KBM-7 (cell line): ENCODE data around the gene HYAL1.
"Not testable (repeated sequence)": the region's sequence is repeated elsewhere in the genome, so short reads cannot be mapped to it uniquely, and the experiment has no call there.

ENCODE experiments used
- DNase-seq: peaks from one replicate; pipeline ENCODE4 v3.0.0-alpha.2; 2015
- in situ Hi-C: fragments of 300-500 bp; cut with MboI; formaldehyde crosslinking; loops from 2 replicates; pipeline ENCODE4 v1.14.3; 2020; ENCODE audit warnings: low sequenced_read_pairs, low pct_unique_long_range_greater_than_20kb, mixed read lengths

The HYAL1 gene

DNA sequence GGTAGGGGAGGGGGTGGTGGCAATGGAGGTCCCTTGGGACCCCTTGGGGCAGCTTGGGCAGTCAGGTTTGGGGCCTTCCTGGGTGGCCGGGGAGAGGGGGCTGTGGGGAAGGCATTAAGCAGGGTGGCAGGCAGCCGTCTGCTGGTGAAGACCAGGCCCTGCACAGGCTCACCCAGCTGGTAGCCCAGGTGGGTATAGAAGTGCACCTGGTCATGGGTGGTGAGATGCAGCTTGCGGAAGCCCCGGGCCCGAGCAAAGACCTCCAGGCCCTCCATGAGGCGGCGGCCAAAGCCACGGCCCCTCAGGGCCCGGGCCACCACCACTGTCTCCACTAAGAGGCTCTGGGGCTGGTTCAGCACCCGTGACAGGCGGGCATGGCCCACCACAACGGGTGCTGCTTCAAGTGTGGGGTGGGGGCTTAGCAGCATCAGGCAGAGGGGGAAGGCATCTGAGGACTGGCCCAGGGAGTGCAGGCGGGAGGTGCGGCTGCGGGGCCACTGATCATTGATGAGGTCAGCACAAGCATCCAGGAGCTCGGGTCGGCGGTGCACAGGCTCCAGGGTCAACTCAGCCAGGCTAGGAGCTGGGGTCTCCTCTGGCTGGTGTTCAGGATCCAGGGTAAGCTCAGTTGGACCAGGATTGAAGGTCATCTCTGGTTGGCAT, 6.5 kb downstream of the HYAL1 start:
- in situ Hi-C loops: no loop called here
- no peak for DNase-seq

DNA sequence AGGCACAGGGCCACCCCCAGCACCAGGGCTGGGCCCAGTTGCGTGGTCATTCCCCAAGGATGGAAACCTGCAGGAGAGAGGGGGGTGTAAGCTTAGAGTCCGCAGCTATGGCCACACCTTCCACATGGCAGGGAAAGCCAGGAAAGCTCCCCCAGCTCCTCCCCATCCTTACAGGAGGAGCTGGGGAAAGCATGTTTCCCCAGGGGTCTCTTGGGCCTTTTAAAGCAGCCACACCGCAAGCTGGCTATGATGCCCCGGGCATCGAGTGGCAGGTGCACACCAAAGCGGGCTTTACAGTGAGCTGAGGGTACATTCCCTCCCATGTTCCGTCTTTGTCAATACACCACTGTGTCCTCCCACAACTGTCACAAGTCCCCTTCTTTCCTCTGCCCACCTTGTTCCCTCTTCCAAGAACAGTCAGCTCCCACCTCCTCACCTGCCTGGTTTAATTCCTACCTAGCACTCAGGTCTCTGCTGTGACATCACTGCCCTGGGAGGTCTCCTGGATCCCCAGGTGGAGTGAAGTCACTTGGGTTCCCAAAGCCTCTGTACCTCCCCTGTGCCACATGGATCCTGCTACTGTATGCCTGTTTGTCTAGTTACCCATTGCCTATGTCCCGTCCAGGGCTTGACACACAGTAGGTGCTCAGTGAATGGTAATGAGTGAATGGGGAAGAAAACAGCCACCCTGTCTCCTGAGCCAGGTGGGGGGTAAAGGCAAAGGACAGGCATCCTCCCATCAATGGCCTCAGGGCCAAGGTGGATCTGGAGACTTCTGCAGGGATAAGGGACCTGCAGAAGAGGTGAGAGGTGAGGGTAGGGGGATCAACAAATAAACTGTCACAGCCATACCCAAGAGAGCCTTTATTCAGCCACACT, 7.6 kb downstream of the HYAL1 start:
- in situ Hi-C loops: no loop called here
- no peak for DNase-seq

DNA sequence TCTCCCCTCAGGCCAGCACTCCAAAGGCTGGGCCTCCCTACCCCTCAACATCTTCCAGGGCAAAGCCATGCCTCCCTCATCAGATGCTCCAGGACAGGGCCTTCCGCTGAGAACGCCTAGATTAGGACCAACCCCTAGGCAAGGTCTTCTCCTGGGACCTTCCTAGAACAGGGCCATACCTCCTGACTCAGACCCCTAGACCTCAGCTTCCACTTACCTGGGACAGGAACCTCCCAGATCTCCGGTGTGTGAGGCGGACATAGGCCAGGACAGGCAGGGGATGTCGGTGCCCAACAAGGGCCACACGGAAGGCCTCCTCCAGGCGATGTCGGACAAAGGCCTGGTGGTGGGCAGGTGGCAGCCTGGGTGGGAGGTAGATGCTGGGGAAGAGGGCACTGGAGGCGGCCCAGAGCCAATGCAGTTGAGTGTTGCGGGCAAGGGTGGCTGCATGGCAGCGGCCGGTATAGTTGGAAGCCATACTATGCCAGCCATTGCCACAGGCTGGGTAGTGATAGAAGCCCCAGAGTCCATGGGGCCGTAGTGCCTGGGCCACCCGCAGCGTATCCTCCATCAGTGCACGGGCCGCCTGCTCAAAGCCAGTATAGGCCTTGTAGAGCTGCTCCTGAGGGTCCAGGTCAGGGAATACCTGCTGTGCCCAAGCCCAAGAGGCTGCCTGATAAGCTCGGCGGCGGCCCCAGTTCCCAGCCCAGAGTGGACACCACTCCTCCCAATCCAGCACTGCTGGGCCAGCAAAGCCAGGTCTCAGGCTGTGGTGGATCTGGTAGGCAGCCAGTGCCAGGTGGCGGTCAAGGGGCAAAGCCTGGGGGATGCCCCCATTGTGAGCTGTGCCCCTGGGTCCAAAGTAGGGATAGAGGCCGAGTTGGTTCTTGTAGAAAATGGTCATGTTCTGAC, 8.6 kb downstream of the HYAL1 start:
- DNase-seq: no peak
- in situ Hi-C loops: no loop called here

DNA sequence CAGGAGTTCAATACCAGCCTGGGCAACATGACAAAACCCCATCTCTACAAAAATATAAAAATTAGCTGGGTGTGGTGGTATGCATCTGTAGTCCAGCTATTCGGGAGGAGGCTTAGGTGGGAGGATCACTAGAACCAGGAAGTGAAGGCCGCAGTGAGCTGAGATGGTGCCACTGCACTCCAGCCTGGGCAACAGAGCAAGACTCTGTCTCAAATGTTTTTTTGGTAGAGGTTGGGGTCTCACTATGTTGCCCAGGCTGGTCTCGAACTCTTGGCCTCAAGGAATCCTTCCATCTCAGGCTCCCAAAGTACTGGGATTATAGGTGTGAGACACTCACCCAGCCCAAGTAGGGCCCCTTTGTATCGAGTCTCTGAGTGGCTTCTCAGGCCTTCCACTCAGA, 9.3 kb downstream of the HYAL1 start:
- no peak for DNase-seq
- in situ Hi-C loops: no loop called here

DNA sequence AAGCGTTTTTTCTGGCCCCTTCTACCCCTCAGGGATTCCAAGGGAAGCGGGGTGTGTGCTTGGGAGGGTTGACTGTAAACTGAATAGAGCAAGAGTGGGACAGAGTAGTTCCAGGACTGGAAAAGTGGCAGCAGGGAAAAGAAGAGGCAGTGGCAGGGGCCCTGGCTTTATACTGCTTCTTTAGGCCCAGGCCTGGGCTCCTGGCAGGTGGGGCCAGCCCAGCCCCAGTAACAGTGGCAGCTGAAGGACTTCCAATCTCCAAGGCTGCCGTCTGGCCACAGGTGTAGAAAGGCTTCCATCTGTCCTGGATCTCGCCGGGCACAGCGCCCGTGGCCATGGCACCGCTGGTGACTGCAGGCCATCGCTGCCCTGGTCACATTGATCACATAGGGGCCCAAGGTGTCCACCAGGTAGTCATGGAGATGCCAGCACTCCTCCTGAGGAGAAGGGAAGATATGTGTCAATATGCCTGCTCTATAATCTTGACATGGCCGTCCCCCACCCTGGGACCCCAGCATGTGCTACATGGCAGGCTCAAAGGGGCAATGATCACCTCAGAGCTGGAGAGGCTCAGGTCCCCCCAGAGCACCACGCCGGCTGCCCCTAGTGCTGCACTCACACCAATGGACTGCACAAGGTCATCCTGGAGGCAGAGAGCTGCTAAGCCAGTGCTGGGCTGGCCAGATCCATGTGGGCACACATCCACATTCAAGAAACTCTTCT, 10.1 kb downstream of the HYAL1 start:
- DNase-seq: no peak
- in situ Hi-C loops: no loop called here

DNA sequence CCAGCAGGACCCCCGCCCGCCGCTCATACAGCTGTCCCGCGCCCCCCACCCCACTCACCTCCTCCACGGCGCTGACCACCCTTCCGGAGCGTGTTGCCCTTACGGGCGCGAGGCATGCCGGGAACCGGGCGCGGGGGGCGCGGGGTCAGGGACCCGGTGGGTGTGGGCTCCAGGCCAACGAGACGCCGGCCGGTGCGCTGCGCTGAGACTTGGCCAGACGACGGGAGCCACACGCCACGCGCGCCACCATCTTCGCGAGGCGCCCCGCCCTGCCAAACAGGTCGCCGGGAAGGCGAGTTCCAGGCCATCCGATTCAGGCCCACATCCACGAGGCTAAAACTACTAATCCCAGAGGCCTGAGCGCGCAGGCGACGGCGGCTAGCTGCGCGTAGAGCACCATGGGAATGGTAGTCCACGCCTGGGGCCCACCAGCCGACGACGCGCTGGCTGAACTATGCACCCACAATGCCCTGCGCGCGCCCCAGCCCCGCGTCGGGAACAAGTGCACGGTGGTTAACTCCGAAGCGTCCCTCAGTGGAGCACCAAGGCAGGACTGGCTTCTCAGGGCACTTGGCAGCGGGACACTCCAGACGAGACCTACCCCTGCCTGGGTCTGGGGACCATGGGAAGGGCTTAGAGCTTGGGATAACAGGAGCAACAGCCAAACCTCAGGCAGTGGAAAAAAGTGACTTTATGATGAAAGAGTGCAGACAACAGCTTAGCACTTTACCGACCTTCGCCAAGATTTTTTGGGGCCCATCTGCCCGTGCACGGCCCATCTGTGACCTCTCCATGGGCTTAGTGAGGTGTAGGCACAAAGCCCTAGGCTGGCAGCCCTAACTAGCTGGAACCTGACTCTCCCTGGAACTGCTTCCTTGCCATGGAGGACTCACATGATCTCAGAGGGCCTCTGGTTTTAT, 11.0 kb downstream of the HYAL1 start, which contains the start of gene IFRD2:
TSS of gene IFRD2 (minus strand) at position 271 of the 920 bp plus-strand sequence. CDS start at position 116, 155 bp downstream.
- DNase-seq: peak; percentile 98
- in situ Hi-C loops: no loop called here

DNA sequence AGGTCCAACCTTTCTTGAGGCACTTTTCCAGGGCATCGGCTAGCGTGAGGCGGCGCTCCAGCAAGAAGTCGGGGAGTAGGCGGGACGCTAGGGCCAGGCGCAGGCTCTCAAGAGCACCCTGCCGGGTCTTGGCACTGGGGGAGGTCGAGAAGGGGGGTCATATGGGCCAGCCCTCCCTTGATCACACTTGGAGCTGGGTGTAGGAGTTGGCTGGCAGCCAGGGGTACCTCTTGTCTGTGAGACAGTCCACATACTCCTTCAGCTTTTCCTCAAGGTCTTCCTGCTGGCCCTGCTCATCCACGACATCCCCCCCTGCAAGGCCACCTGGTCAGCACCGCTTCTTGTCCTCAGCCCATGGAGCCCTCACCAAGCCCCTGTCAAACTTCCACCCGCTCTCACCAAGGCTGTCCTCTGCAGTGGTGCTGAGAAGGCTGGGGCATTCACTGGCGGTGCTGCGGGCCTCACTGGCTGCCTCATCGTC, 13.2 kb downstream of the HYAL1 start:
- DNase-seq: no peak
- in situ Hi-C loops: no loop called here

DNA sequence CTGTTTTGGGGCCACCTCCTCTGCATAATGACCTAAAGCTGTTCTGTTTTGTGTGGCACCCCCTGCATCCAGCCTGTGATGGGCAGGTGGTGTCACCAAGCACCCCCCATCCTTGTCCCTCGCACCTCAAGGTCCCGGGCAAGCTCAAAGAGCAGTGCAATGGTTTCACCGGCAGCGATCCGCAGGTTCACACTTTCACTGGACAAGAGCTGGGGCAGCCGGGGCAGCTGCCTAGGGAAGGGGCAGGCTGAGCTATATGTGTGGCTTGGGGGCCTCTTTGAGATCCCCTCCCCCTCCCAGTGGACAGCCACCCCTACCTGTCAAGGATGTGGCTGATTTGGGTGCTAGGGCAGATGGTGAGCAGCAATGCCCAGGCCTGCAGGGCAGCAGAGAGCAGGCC, 14.2 kb downstream of the HYAL1 start:
- in situ Hi-C loops: no loop called here
- DNase-seq: no peak

DNA sequence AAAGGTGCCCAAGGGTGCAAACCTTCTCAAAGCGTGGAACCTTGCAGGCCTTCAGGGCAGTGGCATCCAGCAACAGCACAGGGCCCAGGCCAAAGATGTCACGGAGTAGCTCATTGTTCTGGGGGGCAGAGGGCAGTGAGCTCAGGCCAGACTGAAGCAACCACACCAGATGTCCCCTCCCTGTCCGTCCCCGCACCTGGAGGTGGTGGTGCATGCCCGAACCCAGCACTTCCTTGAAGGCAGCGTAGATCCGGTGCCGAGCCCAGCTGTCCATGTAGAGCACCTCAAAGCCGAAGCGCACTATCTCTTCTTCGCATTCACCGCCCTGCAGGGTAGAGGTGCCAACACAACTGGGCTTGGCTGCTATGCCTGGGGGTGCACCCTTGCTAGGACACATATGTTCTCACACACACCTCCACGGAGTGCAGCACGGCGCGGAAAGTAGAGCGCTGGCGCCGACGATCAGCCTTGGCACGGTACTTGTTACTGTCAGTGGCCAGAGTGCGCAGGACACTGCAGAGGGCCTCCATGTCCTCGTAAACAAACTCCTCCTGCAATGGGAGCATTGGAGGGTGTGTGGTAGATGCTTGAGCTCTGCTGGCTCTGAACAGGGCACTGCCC, 14.9 kb downstream of the HYAL1 start:
- DNase-seq: no peak
- in situ Hi-C loops: no loop called here

DNA sequence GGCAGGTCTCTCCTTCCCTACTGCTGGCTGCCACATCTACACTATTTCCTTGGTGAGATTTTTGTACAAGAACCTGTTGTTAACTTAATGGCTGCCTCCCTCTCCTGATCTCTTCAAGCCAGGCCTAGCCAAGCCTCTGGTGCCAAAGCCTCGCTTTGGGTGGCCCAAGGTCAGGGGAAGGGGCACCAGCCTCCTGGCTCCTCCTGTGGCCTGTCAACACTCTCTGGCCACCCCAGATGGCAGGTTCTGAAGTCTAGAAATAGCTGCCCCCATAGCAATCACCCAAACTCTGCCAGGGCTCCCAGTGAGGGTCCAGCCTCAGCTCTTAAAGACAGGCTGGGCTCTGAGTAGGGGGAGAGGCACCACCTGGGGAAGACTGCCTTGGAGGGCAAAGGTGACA, 16.1 kb downstream of the HYAL1 start:
- in situ Hi-C loops: no loop called here
- DNase-seq: no peak

DNA sequence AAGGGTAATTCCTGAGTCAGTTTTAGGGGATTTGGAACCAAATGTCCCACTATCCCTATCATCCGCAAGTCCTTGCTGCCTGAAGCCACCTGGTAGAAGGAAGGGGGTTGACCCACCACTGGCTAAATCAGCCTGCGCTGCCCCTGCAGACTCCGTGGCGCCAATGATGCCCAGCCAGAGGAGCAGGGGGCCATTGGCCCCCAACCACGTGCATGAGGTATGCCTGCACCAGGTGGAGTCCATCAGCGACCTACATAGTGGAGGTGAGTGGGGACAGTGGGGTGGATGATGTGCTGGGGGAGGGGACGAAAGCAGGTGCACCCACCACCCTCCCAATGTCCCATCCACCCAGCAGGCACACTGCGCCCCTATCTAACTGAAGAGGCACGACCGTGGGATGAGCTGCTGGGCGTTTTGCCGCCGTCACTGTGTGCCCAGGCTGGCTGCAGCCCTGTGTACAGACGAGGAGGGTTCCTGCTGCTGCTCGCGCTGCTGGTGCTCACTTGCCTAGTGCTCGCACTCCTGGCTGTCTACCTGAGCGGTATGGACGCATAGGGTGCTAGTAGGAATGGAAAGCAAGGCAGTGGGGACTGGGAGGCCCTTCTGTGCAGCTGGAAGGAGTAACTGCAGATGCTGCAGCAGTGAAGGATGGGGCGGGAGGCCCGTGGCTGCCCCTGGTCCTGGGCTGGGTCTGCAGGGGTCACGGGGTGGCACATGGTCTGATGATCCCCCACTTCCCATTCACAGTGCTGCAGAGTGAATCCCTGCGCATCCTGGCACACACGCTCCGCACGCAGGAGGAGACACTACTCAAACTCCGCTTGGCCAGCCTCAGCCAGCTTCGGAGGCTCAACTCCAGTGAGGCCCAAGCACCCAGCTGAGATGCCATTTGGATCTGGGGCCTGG, 16.8 kb downstream of the HYAL1 start:
- no peak for DNase-seq
- in situ Hi-C loops: no loop called here

DNA sequence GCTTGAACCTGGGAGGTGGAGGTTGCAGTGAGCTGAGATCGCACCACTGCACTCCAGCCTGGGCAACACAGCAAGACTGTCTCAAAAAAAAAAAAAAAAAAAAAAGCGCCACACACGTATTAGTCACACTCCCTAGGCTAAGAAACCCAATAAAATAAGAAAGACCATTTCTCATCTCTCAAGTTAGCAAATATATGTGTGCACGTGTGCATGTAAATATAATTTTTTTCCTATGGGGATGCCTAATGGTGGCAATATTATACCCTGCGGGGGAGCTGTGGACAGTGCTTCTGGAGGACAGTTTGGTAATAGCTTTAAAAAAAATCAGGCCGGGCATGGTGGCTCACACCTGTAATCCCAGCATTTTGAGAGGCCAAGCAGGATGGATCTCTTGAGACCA, 19.3 kb downstream of the HYAL1 start:
- DNase-seq, in situ Hi-C loops: not testable (repeated sequence)

DNA sequence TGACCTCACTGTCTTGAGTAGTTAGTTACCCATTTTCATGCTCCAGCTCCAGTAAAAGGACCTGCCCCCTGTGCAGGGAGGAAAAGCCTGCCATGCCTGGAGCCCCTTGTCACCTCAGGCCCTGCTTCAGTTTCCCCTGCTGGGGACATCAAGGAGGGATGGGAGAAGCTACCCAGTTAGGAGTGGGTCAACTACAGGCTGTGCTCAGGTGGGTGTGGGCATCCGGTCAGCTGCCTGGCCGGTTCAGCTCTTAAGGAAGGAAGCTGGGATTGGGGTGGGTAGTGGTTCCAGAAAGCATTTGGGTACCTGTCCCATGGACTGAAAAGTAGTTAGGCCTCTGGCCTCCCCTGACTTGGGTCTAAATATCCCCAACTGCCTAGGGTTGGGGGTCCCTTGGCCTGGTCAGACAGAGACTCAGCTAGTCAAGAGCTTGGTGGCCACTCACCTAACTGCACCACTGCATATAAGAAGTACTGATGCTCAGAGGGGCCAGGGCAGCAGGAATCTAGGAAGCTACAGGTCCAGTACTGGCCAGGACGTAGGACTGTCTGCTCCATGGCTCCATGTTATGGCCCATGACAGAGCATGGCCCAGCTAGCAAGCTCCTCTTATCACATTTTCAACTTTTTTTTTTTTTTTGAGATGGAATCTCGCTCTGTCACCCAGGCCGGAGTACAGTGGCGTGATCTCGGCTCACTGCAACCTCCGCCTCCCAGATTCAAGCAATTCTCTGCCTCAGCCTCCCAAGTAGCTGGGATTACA, 23.9 kb downstream of the HYAL1 start:
- no peak for DNase-seq
- in situ Hi-C loops: no loop called here

DNA sequence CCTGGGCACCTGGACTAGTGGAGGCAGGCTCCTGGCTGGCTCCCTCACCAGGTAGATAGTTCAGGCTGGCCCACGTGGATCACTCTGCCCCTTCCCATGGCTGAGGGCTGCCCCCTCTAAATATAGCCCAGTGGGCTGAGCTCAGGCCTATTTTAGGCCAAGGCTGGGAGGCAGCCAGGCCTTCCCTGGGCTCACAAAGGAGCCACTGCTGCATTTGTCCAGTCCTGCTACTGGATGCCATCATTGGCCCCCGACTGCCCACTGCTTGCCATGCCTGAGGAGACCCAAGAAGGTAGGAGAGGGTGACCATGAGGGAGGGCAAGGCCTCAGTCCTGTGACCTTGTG, 24.5 kb downstream of the HYAL1 start, which contains the start of gene LSMEM2:
TSS of gene LSMEM2 (plus strand) at position 208 of the 345 bp plus-strand sequence. CDS start at position 235, 27 bp downstream.
- no peak for DNase-seq
- in situ Hi-C loops: no loop called here

DNA sequence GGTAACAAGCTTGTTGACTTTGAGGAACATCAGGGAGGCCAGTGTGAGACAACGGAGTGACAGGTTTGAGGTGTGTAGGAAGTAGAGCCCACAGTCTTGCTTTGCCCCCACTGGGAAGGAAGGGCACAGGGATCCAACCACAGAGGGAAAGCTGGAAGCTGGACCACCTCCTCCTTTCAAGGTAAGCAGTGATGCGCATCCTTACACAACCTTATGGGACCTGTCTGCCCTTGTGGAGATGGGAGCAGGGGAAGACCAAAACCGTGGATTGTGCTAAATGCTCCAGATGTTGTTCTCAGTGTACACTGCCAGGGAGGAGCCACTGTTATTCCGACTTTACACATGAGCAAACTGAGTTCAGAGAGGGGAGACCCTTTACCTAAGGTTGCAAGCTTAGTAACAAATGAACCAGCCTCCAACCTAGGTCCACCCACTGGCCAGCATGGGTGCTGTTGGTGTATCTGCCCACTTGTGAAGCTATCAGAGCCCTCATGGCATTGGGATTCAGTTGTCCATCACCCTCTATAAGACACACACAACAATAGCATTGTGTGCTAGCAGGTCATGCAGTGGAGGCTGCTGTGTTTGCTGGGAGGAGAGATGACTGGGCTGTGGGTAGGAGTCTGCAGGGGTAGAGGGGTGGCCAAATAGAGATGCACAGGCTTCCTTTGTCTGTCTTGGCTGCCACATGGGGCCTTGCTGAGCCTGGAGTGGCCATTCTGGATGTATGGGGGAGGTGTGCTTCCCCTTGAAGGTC, 25.1 kb downstream of the HYAL1 start:
- in situ Hi-C loops: no loop called here

More for the DNA sequence above, 25.1 kb downstream of the HYAL1 start:
- DNase-seq: no peak
